IMR-90 (cell line): Measurements from ENCODE around the gene NEXN. TPM values are rescaled to one million over a fixed set of nuclear protein-coding genes. Genes with fewer than 3 reads are reported as not detected.

Source experiments
- ATAC-seq: fragments of 200-7000 bp; cut with Tn5 transposase; 2 replicates; pipeline ENCODE4 v1.9.1; 2020; ENCODE audit warnings: low read depth, mild to moderate bottlenecking, moderate library complexity
- BruUV-seq: library from RNA; stranded (reverse); fragments of 400-500 nt; replicated peaks from 2 replicates; lab custom pipeline; 2021; lab: Mats Ljungman, UMichigan
- CTCF ChIA-PET: fragments of 300-600 bp; formaldehyde crosslinking; extraction: SDS; loops from one replicate; lab custom pipeline; 2021; ENCODE audit warnings: antibody characterized with exemption; lab: Yijun Ruan, JAX
- POLR2A ChIA-PET: fragments of 300-600 bp; sonication (Branson Sonifier 250); formaldehyde crosslinking; loops from one replicate; lab custom pipeline; 2022; ENCODE audit warnings: antibody characterized with exemption; ENCODE audit not compliant: unreplicated experiment; lab: Charles Lee
- DNase-seq: peaks from one replicate; pipeline ENCODE4 v3.0.0; 2013
- H2AFZ ChIP-seq: replicated peaks from 2 replicates; pipeline ENCODE3; 2013; ENCODE audit warnings: low read length, mild to moderate bottlenecking; ENCODE audit not compliant: poor library complexity
- H2AK5ac ChIP-seq: 2 replicates; pipeline ENCODE4 v1.6.1; 2013; ENCODE audit warnings: low read depth, low read length, inconsistent platforms
- H2AK9ac ChIP-seq: replicated peaks from 2 replicates; pipeline ENCODE3; 2013; ENCODE audit warnings: mild to moderate bottlenecking, low read depth, low read length, moderate library complexity; ENCODE audit not compliant: poor library complexity
- H2BK120ac ChIP-seq: 2 replicates; pipeline ENCODE4 v1.6.1; 2013; ENCODE audit warnings: low read depth, low read length, inconsistent platforms
- H2BK15ac ChIP-seq: 3 replicates; pipeline ENCODE4 v1.6.1; 2013; ENCODE audit warnings: low read depth, low read length, inconsistent platforms
- H2BK20ac ChIP-seq: 2 replicates; pipeline ENCODE4 v1.6.1; 2013; ENCODE audit warnings: low read depth, mild to moderate bottlenecking, inconsistent platforms, low read length, moderate library complexity
- H2BK5ac ChIP-seq: 2 replicates; pipeline ENCODE4 v1.6.1; 2013; ENCODE audit warnings: mild to moderate bottlenecking, low read depth, low read length, inconsistent platforms; ENCODE audit not compliant: poor library complexity, severe bottlenecking
- H3K14ac ChIP-seq: replicated peaks from 2 replicates; pipeline ENCODE4 v1.6.1; 2013; ENCODE audit warnings: low read depth, low read length, inconsistent platforms
- H3K18ac ChIP-seq: 2 replicates; pipeline ENCODE4 v1.6.1; 2013; ENCODE audit warnings: low read depth, low read length, control low read depth
- H3K23ac ChIP-seq: 2 replicates; pipeline ENCODE4 v1.6.1; 2013; ENCODE audit warnings: low read depth, low read length, inconsistent platforms
- H3K27ac ChIP-seq: 2 replicates; pipeline ENCODE4 v1.5.1; 2013; ENCODE audit warnings: mild to moderate bottlenecking, control low read depth, low read length; ENCODE audit not compliant: insufficient read depth
- H3K27me3 ChIP-seq: 2 replicates; pipeline ENCODE4 v1.6.1; 2013; ENCODE audit warnings: low read length; ENCODE audit not compliant: control insufficient read depth, insufficient read depth
- H3K36me3 ChIP-seq: 2 replicates; pipeline ENCODE4 v1.6.1; 2013; ENCODE audit warnings: low read length, mixed read lengths; ENCODE audit not compliant: control insufficient read depth, insufficient read depth
- H3K4ac ChIP-seq: 2 replicates; pipeline ENCODE4 v1.6.1; 2013; ENCODE audit warnings: low read depth, low read length, inconsistent platforms
- H3K4me1 ChIP-seq: 2 replicates; pipeline ENCODE4 v1.6.1; 2013; ENCODE audit warnings: low read length, mixed read lengths; ENCODE audit not compliant: control insufficient read depth, insufficient read depth
- H3K4me2 ChIP-seq: 2 replicates; pipeline ENCODE4 v1.6.1; 2013; ENCODE audit warnings: low read depth, mild to moderate bottlenecking, control low read depth, low read length, moderate library complexity
- H3K4me3 ChIP-seq: 2 replicates; pipeline ENCODE4 v1.5.1; 2013; ENCODE audit warnings: low read depth, mild to moderate bottlenecking, control low read depth, low read length, moderate library complexity; ENCODE audit not compliant: insufficient read depth
- H3K56ac ChIP-seq: 2 replicates; pipeline ENCODE4 v1.6.1; 2013; ENCODE audit warnings: low read length, inconsistent platforms; ENCODE audit not compliant: insufficient read depth; ENCODE audit errors: extremely low read depth
- H3K79me1 ChIP-seq, 2 experiments: 2 replicates each; pipeline ENCODE4 v1.6.1; 2013; ENCODE audit warnings: low read length in 2 of 2, inconsistent platforms in 1 of 2, low read depth in 1 of 2
- H3K9ac ChIP-seq: 2 replicates; pipeline ENCODE4 v1.6.1; 2013; ENCODE audit warnings: low read depth, low read length, control low read depth
- H3K9me1 ChIP-seq: 2 replicates; pipeline ENCODE4 v1.6.1; 2013; ENCODE audit warnings: low read length, inconsistent platforms; ENCODE audit not compliant: insufficient read depth
- H3K9me3 ChIP-seq: 2 replicates; pipeline ENCODE4 v1.6.1; 2013; ENCODE audit warnings: low read length; ENCODE audit not compliant: control insufficient read depth, insufficient read depth
- H4K20me1 ChIP-seq: 2 replicates; pipeline ENCODE4 v1.6.1; 2013; ENCODE audit warnings: low read length, inconsistent platforms; ENCODE audit not compliant: insufficient read depth
- H4K5ac ChIP-seq: 2 replicates; pipeline ENCODE4 v1.6.1; 2013; ENCODE audit warnings: mild to moderate bottlenecking, low read depth, low read length, control low read depth
- H4K8ac ChIP-seq, 2 experiments: 2 replicates each; pipeline ENCODE4 v1.6.1; 2013; ENCODE audit warnings: low read depth in 2 of 2, low read length in 2 of 2, control low read depth in 1 of 2, inconsistent platforms in 1 of 2
- H4K91ac ChIP-seq: 2 replicates; pipeline ENCODE4 v1.6.1; 2013; ENCODE audit warnings: low read depth, low read length, inconsistent platforms; ENCODE audit not compliant: insufficient read depth
- BHLHE40 ChIP-seq: fragments of 150-350 bp; IDR thresholded peaks from 2 replicates; pipeline ENCODE4 v1.6.1; 2016; ENCODE audit warnings: mild to moderate bottlenecking, low read depth, low read length
- CEBPB ChIP-seq: IDR thresholded peaks from 2 replicates; pipeline ENCODE4 v1.6.1; 2012; ENCODE audit warnings: low read depth, low read length, improper control_type of control experiment
- CTCF ChIP-seq: conservative IDR thresholded peaks from 2 replicates; pipeline ENCODE4 v1.5.1; 2012; ENCODE audit warnings: mild to moderate bottlenecking, low read depth, low read length, improper control_type of control experiment
- ELK1 ChIP-seq: fragments of 150-350 bp; IDR thresholded peaks from 2 replicates; pipeline ENCODE4 v1.6.1; 2016; ENCODE audit warnings: low read depth, mild to moderate bottlenecking, low read length, moderate library complexity, borderline replicate concordance
- FOS ChIP-seq: fragments of 150-350 bp; IDR thresholded peaks from 2 replicates; pipeline ENCODE4 v1.6.1; 2016; ENCODE audit warnings: low read depth, low read length
- MAZ ChIP-seq: IDR thresholded peaks from 2 replicates; pipeline ENCODE4 v1.6.1; 2012; ENCODE audit warnings: low read depth, mild to moderate bottlenecking, low read length, improper control_type of control experiment, moderate library complexity, borderline replicate concordance
- MXI1 ChIP-seq: IDR thresholded peaks from 2 replicates; pipeline ENCODE4 v1.6.1; 2012; ENCODE audit warnings: low read depth, mild to moderate bottlenecking, low read length, moderate library complexity, borderline replicate concordance
- NFE2L2 ChIP-seq: fragments of 150-350 bp; IDR thresholded peaks from 2 replicates; pipeline ENCODE4 v1.6.1; 2016; ENCODE audit warnings: low read depth, mild to moderate bottlenecking, low read length
- POLR2A ChIP-seq: IDR thresholded peaks from 2 replicates; pipeline ENCODE4 v1.6.1; 2012; ENCODE audit warnings: mild to moderate bottlenecking, low read depth, low read length
- RAD21 ChIP-seq: IDR thresholded peaks from 2 replicates; pipeline ENCODE4 v1.6.1; 2012; ENCODE audit warnings: low read length, improper control_type of control experiment
- RCOR1 ChIP-seq: IDR thresholded peaks from 2 replicates; pipeline ENCODE4 v1.6.1; 2012; ENCODE audit warnings: mild to moderate bottlenecking, low read length, improper control_type of control experiment; ENCODE audit not compliant: insufficient replicate concordance
- RFX5 ChIP-seq: IDR thresholded peaks from 2 replicates; pipeline ENCODE4 v1.8.0; 2012; ENCODE audit warnings: low read depth, mild to moderate bottlenecking, low read length, moderate library complexity
- SMC3 ChIP-seq: fragments of 150-350 bp; IDR thresholded peaks from 2 replicates; pipeline ENCODE4 v1.6.1; 2016; ENCODE audit warnings: low read depth, mild to moderate bottlenecking, antibody characterized with exemption, low read length, moderate library complexity
- USF2 ChIP-seq: fragments of 150-350 bp; IDR thresholded peaks from 2 replicates; pipeline ENCODE4 v1.6.1; 2017; ENCODE audit warnings: mild to moderate bottlenecking, antibody characterized with exemption, low read length, low read depth
- dilution Hi-C: fragments of 300-500 bp; cut with HindIII; formaldehyde crosslinking; loops from one replicate; pipeline ENCODE4 v1.14.3; 2018; ENCODE audit warnings: low sequenced_read_pairs; ENCODE audit not compliant: unreplicated experiment
- in situ Hi-C: fragments of 300-500 bp; cut with MboI; formaldehyde crosslinking; loops from 3 replicates; pipeline ENCODE4 v1.14.3; 2019; ENCODE audit warnings: low sequenced_read_pairs, inconsistent platforms, mixed read lengths
- intact Hi-C: fragments of 100-400 bp; cut with micrococcal nuclease; formaldehyde crosslinking; loops from 2 replicates; pipeline ENCODE4 v1.10.0; 2022
- polyA plus RNA-seq, 3 experiments: library from polyadenylated mRNA; depleted of rRNA; stranded (reverse); fragments of >200 nt; gene quantifications; 2 replicates each; pipeline ENCODE4 v1.2.3, GENCODE V29; 2012; ENCODE audit warnings: low replicate concordance in 1 of 3
- total RNA-seq: library from RNA; depleted of rRNA; stranded (reverse); fragments of >200 nt; gene quantifications from 2 replicates; pipeline ENCODE4 v1.2.3, GENCODE V29; 2012

NEXN gene
- total and polyA plus RNA-seq, 2 of the 4 experiments (the other 2 are of a cell fraction): 5.2 to 16.1 TPM

GRCh38 chr1:77958391-77958790 lies 70.0 kb downstream of the NEXN start:
- H3K23ac ChIP-seq: no peak overlapping the region
- CTCF ChIA-PET: no interaction called here
- H3K27ac ChIP-seq: no peak overlapping the region
- H3K9me1 ChIP-seq: 0 out of 2 replicates have a peak, but pooled peaks cover under 1% of the 10 kb centered on the region
- no peak overlapping the region for H3K56ac ChIP-seq
- peaks cover under 1% of the 10 kb centered on the region; the same call in 1 of the 2 replicates for H3K4me1 ChIP-seq
- H2BK120ac ChIP-seq: no peak overlapping the region
- TF ChIP-seq USF2 (no peak), SMC3 (no peak), MXI1 (no peak), RFX5 (no peak), CEBPB (no peak), NFE2L2 (no peak), FOS (no peak), MAZ (no peak), POLR2A (no peak), RAD21 (no peak), RCOR1 (no peak), ELK1 (no peak), CTCF (no peak), BHLHE40 (no peak)
- no peak overlapping the region for H2AK5ac ChIP-seq
- H3K14ac ChIP-seq: no peak overlapping the region
- no peak overlapping the region for H3K9ac ChIP-seq
- no peak overlapping the region for H4K8ac ChIP-seq
- H2BK5ac ChIP-seq: peak overlapping the region; percentile 9
- H2AK9ac ChIP-seq: no peak overlapping the region
- no peak overlapping the region for H3K4ac ChIP-seq
- ATAC-seq (no peak), DNase-seq (no peak)
- no peak overlapping the region for H2BK15ac ChIP-seq
- H4K20me1 ChIP-seq: peaks cover 18% of the 10 kb centered on the region
- H4K91ac ChIP-seq: no peak overlapping the region
- dilution Hi-C loops: no loop called here
- H3K36me3 ChIP-seq: peaks cover 58% of the 10 kb centered on the region
- BruUV-seq: no TSS peak
- no peak overlapping the region for H3K4me2 ChIP-seq
- POLR2A ChIA-PET: no interaction called here
- H4K5ac ChIP-seq: peak overlapping the region; percentile 20; the same call in 1 of the 2 replicates
- no peak overlapping the region for H3K18ac ChIP-seq
- no peaks in the 10 kb centered on the region for H3K9me3 ChIP-seq
- no peak overlapping the region for H3K4me3 ChIP-seq
- H2BK20ac ChIP-seq: no peak overlapping the region
- intact Hi-C loops: no loop called here
- in situ Hi-C loops: no loop called here
- peaks cover 25 to 55% of the 10 kb centered on the region in 2 experiments for H3K79me1 ChIP-seq
- H2AFZ ChIP-seq: no peak overlapping the region
- H3K27me3 ChIP-seq: no peaks in the 10 kb centered on the region
